A673 (cell line): ENCODE data around the gene CDHR3. TPM values are rescaled to one million over a fixed set of nuclear protein-coding genes. Genes with fewer than 3 reads are reported as not detected.

Experiments used
- BruUV-seq: library from RNA; stranded (reverse); fragments of 400-500 nt; replicated peaks from 2 replicates; lab custom pipeline; 2021; lab: Mats Ljungman, UMichigan
- CTCF ChIA-PET: fragments of 300-600 bp; sonication (Branson Sonifier 250); formaldehyde crosslinking; loops from one replicate; lab custom pipeline; 2022; ENCODE audit warnings: antibody characterized with exemption; lab: Charles Lee
- POLR2A ChIA-PET: fragments of 300-600 bp; sonication (Branson Sonifier 250); formaldehyde crosslinking; loops from one replicate; lab custom pipeline; 2022; ENCODE audit warnings: antibody characterized with exemption; ENCODE audit not compliant: low non-redundant PET; lab: Charles Lee
- DNase-seq: peaks from one replicate; pipeline ENCODE4 v3.0.0-alpha.2; 2015; ENCODE audit warnings: low spot score
- H3K27ac ChIP-seq: fragments of 200-600 bp; sonication (generic); 2 replicates; pipeline ENCODE4 v1.5.1; 2016; ENCODE audit warnings: mixed run types, low read depth, mild to moderate bottlenecking, mixed read lengths, antibody characterized with exemption, low read length; ENCODE audit not compliant: poor library complexity, severe bottlenecking
- H3K27me3 ChIP-seq: fragments of 200-600 bp; sonication (generic); replicated peaks from 2 replicates; pipeline ENCODE4 v1.6.1; 2017; ENCODE audit warnings: mixed run types, low read depth, mild to moderate bottlenecking, mixed read lengths, antibody characterized with exemption, low read length; ENCODE audit not compliant: insufficient read depth, poor library complexity
- H3K36me3 ChIP-seq: fragments of 200-600 bp; sonication (generic); 2 replicates; pipeline ENCODE4 v1.6.1; 2016; ENCODE audit warnings: mixed run types, mild to moderate bottlenecking, mixed read lengths, antibody characterized with exemption, low read length; ENCODE audit not compliant: insufficient read depth, poor library complexity, severe bottlenecking
- H3K4me1 ChIP-seq: fragments of 200-600 bp; sonication (generic); 2 replicates; pipeline ENCODE4 v1.6.1; 2017; ENCODE audit warnings: mixed run types, mild to moderate bottlenecking, mixed read lengths, antibody characterized with exemption, low read length; ENCODE audit not compliant: insufficient read depth, poor library complexity, severe bottlenecking
- H3K4me3 ChIP-seq: fragments of 200-600 bp; sonication (generic); 2 replicates; pipeline ENCODE4 v1.5.1; 2016; ENCODE audit warnings: low read depth, mixed run types, mild to moderate bottlenecking, mixed read lengths, low read length; ENCODE audit not compliant: poor library complexity, severe bottlenecking
- H3K9me3 ChIP-seq: fragments of 200-600 bp; sonication (generic); 2 replicates; pipeline ENCODE4 v1.6.1; 2016; ENCODE audit warnings: mixed run types, low read depth, mild to moderate bottlenecking, mixed read lengths, antibody characterized with exemption, low read length; ENCODE audit not compliant: poor library complexity, severe bottlenecking
- EZH2 ChIP-seq: fragments of 200-600 bp; sonication (generic); IDR thresholded peaks from 2 replicates; pipeline ENCODE4 v1.6.1; 2017; ENCODE audit warnings: borderline replicate concordance, low read depth, mild to moderate bottlenecking, mixed read lengths, antibody characterized with exemption, low read length; ENCODE audit not compliant: poor library complexity, severe bottlenecking
- intact Hi-C: fragments of 100-400 bp; cut with micrococcal nuclease; formaldehyde crosslinking; loops from one replicate; pipeline ENCODE4 v1.10.0; 2022; ENCODE audit not compliant: unreplicated experiment
- total RNA-seq: library from RNA; stranded (reverse); gene quantifications from 2 replicates; pipeline ENCODE4 v1.2.3, GENCODE V29; 2021
- TF ChIP-seq, protein P1 (sequence below): fragments of 300-800, 200-600 bp; sonication (generic); conservative IDR thresholded peaks from 2 replicates; pipeline ENCODE4 v1.5.1; 2017; ENCODE audit warnings: low read depth, mild to moderate bottlenecking, antibody characterized with exemption, low read length, moderate library complexity, mixed read lengths

Gene CDHR3
- total RNA-seq, 1 experiment from 2014 or later, result 13.9 TPM

DNA sequence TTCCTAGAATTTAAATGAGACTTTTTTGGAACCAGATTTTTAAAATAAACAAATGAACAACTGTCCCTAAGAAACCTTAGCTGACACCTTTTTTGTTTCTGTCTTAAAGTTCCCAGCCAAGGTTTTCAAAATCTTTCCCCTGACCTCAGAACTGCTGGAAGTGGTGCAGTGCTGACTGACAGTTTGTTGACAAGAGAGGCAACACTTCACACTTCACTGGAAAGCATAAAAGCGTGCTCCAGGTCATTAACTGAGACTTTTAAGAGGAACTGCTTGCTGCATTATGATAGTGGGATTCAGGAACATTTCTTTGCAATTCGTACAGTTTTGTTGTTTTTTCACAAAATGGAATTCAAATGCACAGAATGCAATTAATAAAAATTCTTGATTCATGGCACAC is 112.9 kb downstream of the CDHR3 start:
- no peak for DNase-seq
- no TSS peak for BruUV-seq
- H3K4me1 ChIP-seq, result peaks cover 39% of the 10 kb centered on the region
- no peaks in the 10 kb centered on the region for H3K36me3 ChIP-seq
- no peak overlapping the region for H3K4me3 ChIP-seq
- ChIA-PET CTCF (no interaction called here), POLR2A (interaction anchor here (0.6 kb wide), 1 partner anchor 1093 kb away, joined by 3 read pairs; no protein-coding TSS in a partner anchor)
- H3K27me3 ChIP-seq, result no peaks in the 10 kb centered on the region
- TF ChIP-seq EZH2, result no peak
- TF ChIP-seq, protein P1, sequence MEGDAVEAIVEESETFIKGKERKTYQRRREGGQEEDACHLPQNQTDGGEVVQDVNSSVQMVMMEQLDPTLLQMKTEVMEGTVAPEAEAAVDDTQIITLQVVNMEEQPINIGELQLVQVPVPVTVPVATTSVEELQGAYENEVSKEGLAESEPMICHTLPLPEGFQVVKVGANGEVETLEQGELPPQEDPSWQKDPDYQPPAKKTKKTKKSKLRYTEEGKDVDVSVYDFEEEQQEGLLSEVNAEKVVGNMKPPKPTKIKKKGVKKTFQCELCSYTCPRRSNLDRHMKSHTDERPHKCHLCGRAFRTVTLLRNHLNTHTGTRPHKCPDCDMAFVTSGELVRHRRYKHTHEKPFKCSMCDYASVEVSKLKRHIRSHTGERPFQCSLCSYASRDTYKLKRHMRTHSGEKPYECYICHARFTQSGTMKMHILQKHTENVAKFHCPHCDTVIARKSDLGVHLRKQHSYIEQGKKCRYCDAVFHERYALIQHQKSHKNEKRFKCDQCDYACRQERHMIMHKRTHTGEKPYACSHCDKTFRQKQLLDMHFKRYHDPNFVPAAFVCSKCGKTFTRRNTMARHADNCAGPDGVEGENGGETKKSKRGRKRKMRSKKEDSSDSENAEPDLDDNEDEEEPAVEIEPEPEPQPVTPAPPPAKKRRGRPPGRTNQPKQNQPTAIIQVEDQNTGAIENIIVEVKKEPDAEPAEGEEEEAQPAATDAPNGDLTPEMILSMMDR, result no peak
- no peaks in the 10 kb centered on the region for H3K9me3 ChIP-seq
- no peak overlapping the region for H3K27ac ChIP-seq
- intact Hi-C loops, result no loop called here

DNA sequence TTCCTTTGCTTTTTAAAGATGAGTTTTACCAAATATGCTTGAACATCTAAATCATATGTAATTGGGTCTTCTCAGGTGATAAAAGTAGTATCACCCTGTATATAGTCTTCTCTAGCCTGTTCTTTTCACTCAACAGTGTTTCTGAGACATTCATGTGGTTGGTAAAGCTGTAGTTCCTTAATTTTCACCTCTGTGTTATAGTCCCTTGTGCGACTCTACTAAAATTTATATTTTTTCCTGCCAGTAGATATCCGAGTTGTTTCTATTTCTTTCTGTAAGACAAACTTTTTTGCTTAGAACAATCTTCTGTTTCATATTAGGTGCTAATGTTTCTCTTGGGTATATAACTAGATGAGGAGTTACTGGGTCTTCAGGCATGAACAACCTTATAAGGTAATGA is 113.5 kb downstream of the CDHR3 start:
- Histone ChIP-seq H3K36me3 (no peaks in the 10 kb centered on the region), H3K9me3 (no peaks in the 10 kb centered on the region), H3K4me3 (no peak overlapping the region), H3K4me1 (peaks cover 33% of the 10 kb centered on the region), H3K27ac (no peak overlapping the region), H3K27me3 (no peaks in the 10 kb centered on the region)
- BruUV-seq, result no TSS peak
- intact Hi-C loops, result no loop called here
- no peak for TF ChIP-seq EZH2
- TF ChIP-seq, protein P1, result no peak
- DNase-seq, result no peak
- POLR2A ChIA-PET, result no interaction called here
- CTCF ChIA-PET, result no interaction called here

DNA sequence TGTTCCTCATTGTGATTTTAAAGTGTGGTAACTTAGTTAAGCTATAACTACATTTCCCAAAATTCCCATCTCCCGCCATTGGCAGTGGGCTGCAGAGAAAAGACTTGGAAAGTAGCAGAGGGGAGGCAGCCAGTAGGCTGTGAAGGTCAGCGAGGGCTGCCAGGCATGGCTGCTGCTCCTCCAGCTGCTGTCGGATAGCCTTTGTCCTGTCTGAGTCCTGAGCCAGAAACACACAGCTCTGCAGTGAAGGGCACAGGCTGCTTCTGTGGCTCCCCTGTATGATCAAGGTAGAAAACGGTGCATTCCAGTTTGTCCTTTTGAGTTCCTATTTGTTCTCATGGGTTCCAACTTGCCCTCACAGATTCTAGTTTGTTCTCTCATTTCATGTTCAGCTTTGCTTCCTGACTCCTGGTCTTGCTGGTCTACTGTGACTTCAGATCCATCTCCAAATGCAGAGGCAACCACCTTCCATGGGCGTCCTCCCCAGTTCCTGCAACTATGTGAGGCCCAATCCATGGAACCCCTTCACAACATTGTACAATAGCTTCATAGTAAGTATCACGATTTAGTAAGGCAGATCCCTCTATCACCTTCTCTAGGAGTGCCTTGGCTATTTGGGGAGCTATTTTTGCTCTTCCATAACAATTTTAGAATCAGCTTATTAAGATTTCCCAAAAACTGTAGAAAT is 117.4 kb downstream of the CDHR3 start:
- Histone ChIP-seq H3K27me3 (no peaks in the 10 kb centered on the region), H3K4me1 (peaks cover 9% of the 10 kb centered on the region), H3K4me3 (no peak overlapping the region), H3K9me3 (no peaks in the 10 kb centered on the region), H3K27ac (no peak overlapping the region), H3K36me3 (no peaks in the 10 kb centered on the region)
- ChIA-PET POLR2A (no interaction called here), CTCF (no interaction called here)
- intact Hi-C loops, result no loop called here
- no TSS peak for BruUV-seq
- no peak for DNase-seq
- TF ChIP-seq, protein P1, result no peak
- no peak for TF ChIP-seq EZH2
